ENCODE data around the gene ZNF740.

Gene ZNF740

DNA sequence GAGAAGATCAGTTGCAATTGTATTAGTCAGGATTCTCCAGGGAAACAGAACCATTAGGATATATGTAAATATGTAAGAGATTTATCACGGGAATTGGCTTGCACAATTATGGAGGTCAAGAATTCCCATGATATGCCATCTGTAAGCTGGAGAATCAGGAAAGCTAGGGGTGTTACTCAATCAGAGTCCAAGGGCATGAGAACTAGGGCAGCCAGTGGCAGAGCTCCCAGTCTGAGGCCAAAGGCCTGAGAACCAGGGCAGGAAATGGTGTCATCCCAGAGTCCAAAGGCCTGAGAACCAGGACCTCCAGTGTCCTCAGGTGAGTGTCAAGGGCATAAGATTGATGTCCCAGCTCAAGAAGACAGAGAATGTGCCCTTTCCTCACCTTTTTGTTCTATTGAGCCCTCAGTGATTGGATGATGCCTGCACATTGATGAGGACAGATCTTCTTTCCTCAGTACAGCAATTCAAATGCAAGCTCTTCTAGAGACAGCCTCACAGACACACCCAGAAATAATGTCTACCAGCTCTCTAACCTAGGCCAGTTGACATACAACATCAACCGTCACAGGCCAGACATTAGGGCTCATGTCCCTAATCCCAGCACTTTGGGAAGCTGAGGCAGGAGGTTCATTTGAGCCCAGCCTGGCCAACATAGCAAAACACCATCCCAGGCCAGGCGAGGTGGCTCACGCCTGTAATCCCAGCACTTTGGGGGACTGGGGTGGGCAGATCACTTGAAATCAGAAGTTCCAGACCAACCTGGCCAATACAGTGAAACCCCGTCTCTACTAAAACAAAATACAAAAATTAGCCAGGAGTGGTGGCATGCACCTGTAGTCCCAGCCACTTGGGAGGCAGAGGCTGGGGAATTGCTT lies 34.9 kb upstream of the ZNF740 start:
- Histone ChIP-seq H2AFZ (peak overlapping the region; percentile 44), H3K27ac (no peak overlapping the region), H3K4me2 (ENCODE audit: low read length) (no peak overlapping the region), H3K9ac (no peak overlapping the region), H3K27me3 (ENCODE audit: control insufficient read depth, insufficient read depth, low read length) (no peaks in the 10 kb centered on the region), H3K79me2 (no peaks in the 10 kb centered on the region), H3K36me3 (ENCODE audit: control insufficient read depth, insufficient read depth, low read length) (no peaks in the 10 kb centered on the region), H3K4me1 (no peaks in the 10 kb centered on the region), H3K4me3 (ENCODE audit: low read depth, low read length) (no peak overlapping the region), H3K9me3 (ENCODE audit: control insufficient read depth, low read length) (no peaks in the 10 kb centered on the region)
- TF ChIP-seq, protein P1, sequence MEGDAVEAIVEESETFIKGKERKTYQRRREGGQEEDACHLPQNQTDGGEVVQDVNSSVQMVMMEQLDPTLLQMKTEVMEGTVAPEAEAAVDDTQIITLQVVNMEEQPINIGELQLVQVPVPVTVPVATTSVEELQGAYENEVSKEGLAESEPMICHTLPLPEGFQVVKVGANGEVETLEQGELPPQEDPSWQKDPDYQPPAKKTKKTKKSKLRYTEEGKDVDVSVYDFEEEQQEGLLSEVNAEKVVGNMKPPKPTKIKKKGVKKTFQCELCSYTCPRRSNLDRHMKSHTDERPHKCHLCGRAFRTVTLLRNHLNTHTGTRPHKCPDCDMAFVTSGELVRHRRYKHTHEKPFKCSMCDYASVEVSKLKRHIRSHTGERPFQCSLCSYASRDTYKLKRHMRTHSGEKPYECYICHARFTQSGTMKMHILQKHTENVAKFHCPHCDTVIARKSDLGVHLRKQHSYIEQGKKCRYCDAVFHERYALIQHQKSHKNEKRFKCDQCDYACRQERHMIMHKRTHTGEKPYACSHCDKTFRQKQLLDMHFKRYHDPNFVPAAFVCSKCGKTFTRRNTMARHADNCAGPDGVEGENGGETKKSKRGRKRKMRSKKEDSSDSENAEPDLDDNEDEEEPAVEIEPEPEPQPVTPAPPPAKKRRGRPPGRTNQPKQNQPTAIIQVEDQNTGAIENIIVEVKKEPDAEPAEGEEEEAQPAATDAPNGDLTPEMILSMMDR (IDR thresholded peaks at IDR 0.05) = no peak

DNA sequence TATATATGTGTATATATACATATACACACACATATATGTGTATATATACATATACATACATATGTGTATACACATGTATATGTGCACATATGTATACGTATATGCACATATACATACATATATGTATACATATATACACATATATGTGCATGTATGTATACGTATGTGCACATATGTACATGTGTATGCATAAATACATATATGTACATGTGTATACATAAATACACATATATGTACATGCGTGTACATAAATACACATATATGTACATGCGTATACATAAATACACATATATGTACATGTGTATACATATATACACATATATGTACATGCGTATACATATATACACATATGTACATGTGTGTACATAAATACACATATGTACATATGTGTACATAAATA lies 33.3 kb upstream of the ZNF740 start:
- H3K27me3 ChIP-seq (ENCODE audit: control insufficient read depth, insufficient read depth, low read length) = no peaks in the 10 kb centered on the region
- H3K4me2 ChIP-seq (ENCODE audit: low read length) = no peak overlapping the region
- H3K36me3 ChIP-seq (ENCODE audit: control insufficient read depth, insufficient read depth, low read length) = no peaks in the 10 kb centered on the region
- H3K4me1 ChIP-seq = no peaks in the 10 kb centered on the region
- H3K9ac ChIP-seq = no peak overlapping the region
- TF ChIP-seq, protein P1 (IDR thresholded peaks at IDR 0.05) = no peak
- no peak overlapping the region for H2AFZ ChIP-seq
- no peaks in the 10 kb centered on the region for H3K79me2 ChIP-seq
- no peak overlapping the region for H3K4me3 ChIP-seq (ENCODE audit: low read depth, low read length)
- H3K9me3 ChIP-seq (ENCODE audit: control insufficient read depth, low read length) = no peaks in the 10 kb centered on the region
- no peak overlapping the region for H3K27ac ChIP-seq

DNA sequence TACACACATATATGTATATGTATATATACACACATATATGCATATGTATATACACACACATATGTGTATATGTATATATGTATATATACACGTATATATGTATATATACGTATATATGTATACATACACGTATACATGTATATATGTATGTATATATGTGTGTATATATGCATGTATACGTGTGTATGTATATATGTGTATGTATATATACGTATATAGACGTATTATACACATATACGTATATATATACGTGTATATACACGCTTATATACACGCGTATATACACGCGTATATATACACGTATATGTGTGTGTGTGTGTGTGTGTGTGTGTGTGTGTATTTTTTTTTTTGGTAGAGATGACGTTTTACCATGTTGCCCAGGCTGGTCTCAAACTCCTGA lies 32.9 kb upstream of the ZNF740 start:
- Histone ChIP-seq H3K4me3 (ENCODE audit: low read depth, low read length) (no peak overlapping the region), H3K27ac (no peak overlapping the region), H3K36me3 (ENCODE audit: control insufficient read depth, insufficient read depth, low read length) (no peaks in the 10 kb centered on the region), H3K9ac (no peak overlapping the region), H3K9me3 (ENCODE audit: control insufficient read depth, low read length) (no peaks in the 10 kb centered on the region), H3K4me2 (ENCODE audit: low read length) (no peak overlapping the region), H3K79me2 (no peaks in the 10 kb centered on the region), H2AFZ (no peak overlapping the region), H3K4me1 (no peaks in the 10 kb centered on the region), H3K27me3 (ENCODE audit: control insufficient read depth, insufficient read depth, low read length) (no peaks in the 10 kb centered on the region)
- TF ChIP-seq, protein P1 (IDR thresholded peaks at IDR 0.05) = no peak

DNA sequence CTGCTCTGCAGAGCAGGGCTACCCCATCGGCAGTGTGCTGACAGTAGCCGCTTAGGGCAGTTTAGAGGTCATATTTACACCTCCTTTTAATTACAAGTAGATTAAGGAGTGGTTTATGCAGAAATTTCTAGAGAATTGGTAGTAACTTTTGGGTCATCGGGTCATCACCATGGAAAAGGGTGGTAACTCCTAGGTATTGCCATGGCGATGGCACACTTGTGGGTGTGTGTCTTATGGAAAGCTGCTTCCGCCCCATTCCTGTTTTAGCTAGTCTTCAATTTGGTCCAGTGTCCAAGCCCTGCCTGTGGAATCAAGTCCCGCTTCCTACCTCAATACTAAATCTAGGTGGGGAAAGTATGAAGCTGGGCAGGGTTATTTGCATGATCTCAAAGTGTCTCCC lies 29.5 kb upstream of the ZNF740 start:
- Histone ChIP-seq H3K9ac (no peak overlapping the region), H3K27me3 (ENCODE audit: control insufficient read depth, insufficient read depth, low read length) (no peaks in the 10 kb centered on the region), H3K36me3 (ENCODE audit: control insufficient read depth, insufficient read depth, low read length) (no peaks in the 10 kb centered on the region), H3K27ac (no peak overlapping the region), H3K9me3 (ENCODE audit: control insufficient read depth, low read length) (no peaks in the 10 kb centered on the region), H3K79me2 (no peaks in the 10 kb centered on the region), H3K4me1 (no peaks in the 10 kb centered on the region), H3K4me3 (ENCODE audit: low read depth, low read length) (no peak overlapping the region), H2AFZ (no peak overlapping the region), H3K4me2 (ENCODE audit: low read length) (no peak overlapping the region)
- TF ChIP-seq, protein P1 (IDR thresholded peaks at IDR 0.05) = no peak

DNA sequence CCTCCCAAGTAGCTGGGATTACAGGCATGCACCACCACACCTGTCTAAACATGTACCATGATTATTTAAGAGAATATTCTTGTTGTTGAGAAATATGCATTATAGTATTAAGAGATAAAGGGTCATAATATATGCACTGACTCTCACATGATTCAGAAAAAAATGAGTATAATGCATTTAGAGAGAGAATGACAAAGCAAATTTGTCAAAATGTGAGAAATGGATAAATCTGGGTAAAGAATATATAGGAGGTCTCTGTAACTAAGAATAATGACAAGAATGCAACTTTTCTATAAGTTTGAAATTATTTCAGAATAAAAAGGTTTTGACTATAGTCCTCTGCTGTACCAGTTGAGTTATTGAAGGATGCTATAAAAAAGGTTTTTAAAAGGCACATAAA lies 28.1 kb upstream of the ZNF740 start:
- Histone ChIP-seq H3K4me1 (no peaks in the 10 kb centered on the region), H3K79me2 (no peaks in the 10 kb centered on the region), H3K36me3 (ENCODE audit: control insufficient read depth, insufficient read depth, low read length) (no peaks in the 10 kb centered on the region), H3K27ac (no peak overlapping the region), H2AFZ (no peak overlapping the region), H3K9me3 (ENCODE audit: control insufficient read depth, low read length) (no peaks in the 10 kb centered on the region), H3K9ac (no peak overlapping the region), H3K4me2 (ENCODE audit: low read length) (no peak overlapping the region), H3K4me3 (ENCODE audit: low read depth, low read length) (no peak overlapping the region), H3K27me3 (ENCODE audit: control insufficient read depth, insufficient read depth, low read length) (no peaks in the 10 kb centered on the region)
- TF ChIP-seq, protein P1 (IDR thresholded peaks at IDR 0.05) = no peak
